Endothelial cell (in vitro differentiated cells): Measurements from ENCODE around the gene U2AF1L4. TPM values are rescaled to one million over a fixed set of nuclear protein-coding genes. Genes with fewer than 3 reads are reported as not detected.
A peak's percentile ranks its signal among the peaks of the same experiment; 100 is the strongest.

Experiments used
- DNase-seq: peaks from one replicate; pipeline ENCODE4 v3.0.0; 2021; ENCODE audit warnings: low spot score
- H3K27ac Mint-ChIP-seq: one replicate; pipeline ENCODE4 v1.8.0; 2021; ENCODE audit warnings: mixed read lengths, inconsistent platforms; ENCODE audit not compliant: unreplicated experiment
- H3K27me3 Mint-ChIP-seq: one replicate; pipeline ENCODE4 v1.8.0; 2021; ENCODE audit warnings: mild to moderate bottlenecking, moderate library complexity, mixed read lengths, inconsistent platforms; ENCODE audit not compliant: unreplicated experiment
- H3K36me3 Mint-ChIP-seq: one replicate; pipeline ENCODE4 v1.8.0; 2021; ENCODE audit warnings: mild to moderate bottlenecking, low read depth, mixed read lengths, inconsistent platforms; ENCODE audit not compliant: unreplicated experiment
- H3K4me1 Mint-ChIP-seq: one replicate; pipeline ENCODE4 v1.8.0; 2021; ENCODE audit warnings: mild to moderate bottlenecking, mixed read lengths, inconsistent platforms; ENCODE audit not compliant: unreplicated experiment
- H3K4me3 Mint-ChIP-seq: one replicate; pipeline ENCODE4 v1.8.0; 2021; ENCODE audit warnings: mild to moderate bottlenecking, mixed read lengths, inconsistent platforms; ENCODE audit not compliant: unreplicated experiment
- H3K9me3 Mint-ChIP-seq: one replicate; pipeline ENCODE4 v1.8.0; 2021; ENCODE audit warnings: mixed read lengths, inconsistent platforms; ENCODE audit not compliant: unreplicated experiment
- CTCF ChIP-seq: fragments of 200-600 bp; sonication (generic); IDR thresholded peaks from one replicate; pipeline ENCODE4 v1.5.0; 2021; ENCODE audit warnings: antibody characterized with exemption; ENCODE audit not compliant: unreplicated experiment
- total RNA-seq: library from RNA; stranded (reverse); fragmentation: NEBNext Ultra II Directional; extraction: Animal tissue kit (Norgen Biotek cat#: 25700); gene quantifications from one replicate; pipeline ENCODE4 v1.2.1, GENCODE V29; 2021; ENCODE audit not compliant: unreplicated experiment

Gene U2AF1L4
- total RNA-seq, 1 donor from 2014 or later = 12.0 TPM

- TF ChIP-seq CTCF = no peak
- no peaks in the 10 kb centered on the region for H3K9me3 Mint-ChIP-seq
- no peaks in the 10 kb centered on the region for H3K4me1 Mint-ChIP-seq
- H3K4me3 Mint-ChIP-seq = peak overlapping the region; percentile 38
- H3K36me3 Mint-ChIP-seq = peaks cover 69% of the 10 kb centered on the region
- H3K27me3 Mint-ChIP-seq = peaks cover 21% of the 10 kb centered on the region
- DNase-seq = no peak
- H3K27ac Mint-ChIP-seq = peak overlapping the region; percentile 9
Observed at GRCh38 chr19:35730326-35730725, 14.9 kb downstream of the U2AF1L4 start.

- DNase-seq = no peak
- TF ChIP-seq CTCF = no peak
- Mint-ChIP-seq H3K4me3 (peak overlapping the region; percentile 12), H3K27me3 (peaks cover 19% of the 10 kb centered on the region), H3K27ac (no peak overlapping the region), H3K36me3 (peaks cover 71% of the 10 kb centered on the region), H3K4me1 (no peaks in the 10 kb centered on the region), H3K9me3 (no peaks in the 10 kb centered on the region)
Observed at GRCh38 chr19:35729763-35730162, 15.5 kb downstream of the U2AF1L4 start.

- Mint-ChIP-seq H3K36me3 (peaks cover 70% of the 10 kb centered on the region), H3K9me3 (no peaks in the 10 kb centered on the region), H3K4me3 (no peak overlapping the region), H3K27me3 (peaks cover 13% of the 10 kb centered on the region), H3K27ac (no peak overlapping the region), H3K4me1 (no peaks in the 10 kb centered on the region)
- no peak for DNase-seq
- TF ChIP-seq CTCF = no peak
Observed at GRCh38 chr19:35729021-35729420, 16.2 kb downstream of the U2AF1L4 start.

GRCh38 chr19:35727956-35728706 lies 17.1 kb downstream of the U2AF1L4 start:
- DNase-seq = no peak
- H3K36me3 Mint-ChIP-seq = peaks cover 76% of the 10 kb centered on the region
- peaks cover 11% of the 10 kb centered on the region for H3K27me3 Mint-ChIP-seq
- H3K4me3 Mint-ChIP-seq = peak overlapping the region; percentile 37
- no peaks in the 10 kb centered on the region for H3K4me1 Mint-ChIP-seq
- H3K27ac Mint-ChIP-seq = no peak overlapping the region
- TF ChIP-seq CTCF = no peak
- no peaks in the 10 kb centered on the region for H3K9me3 Mint-ChIP-seq
